ENCODE measurements around the gene ST6GAL1. TPM values are rescaled to one million over a fixed set of nuclear protein-coding genes. Genes with fewer than 3 reads are reported as not detected.
"Not testable (repeated sequence)": the region's sequence is repeated elsewhere in the genome, so short reads cannot be mapped to it uniquely, and the experiment has no call there.

The ST6GAL1 gene
- total RNA-seq, 2 experiments from 2014 or later: 101 to 104 TPM

GRCh38 chr3:187006864-187007630 is 76.7 kb downstream of the ST6GAL1 start:
- ChIA-PET CTCF (no interaction called here), POLR2A (interaction anchor here (0.6 kb wide), 1 partner anchor 180 kb away, joined by 3 read pairs; no protein-coding TSS in a partner anchor)

- POLR2A ChIA-PET, CTCF ChIA-PET: not testable (repeated sequence)
These were observed 80.1 kb downstream of the ST6GAL1 start for GRCh38 chr3:187010382-187010781.

GRCh38 chr3:187011915-187012314 is 81.6 kb downstream of the ST6GAL1 start:
- POLR2A ChIA-PET: no interaction called here
- CTCF ChIA-PET: interaction anchor here (0.9 kb wide), 1 partner anchor 41 kb away, joined by 3 read pairs; no protein-coding TSS in a partner anchor

- CTCF ChIA-PET: no interaction called here
These were observed 82.3 kb downstream of the ST6GAL1 start for GRCh38 chr3:187012609-187013051.

GRCh38 chr3:187013159-187013716 is 82.9 kb downstream of the ST6GAL1 start:
- POLR2A ChIA-PET: interaction anchor here (0.7 kb wide), 1 partner anchor 13 kb away, joined by 4 read pairs; no protein-coding TSS in a partner anchor
- CTCF ChIA-PET: no interaction called here

More at GRCh38 chr3:187012609-187013051, 82.3 kb downstream of the ST6GAL1 start:
- POLR2A ChIA-PET: interaction anchor here (0.7 kb wide), 1 partner anchor 14 kb away, joined by 4 read pairs; no protein-coding TSS in a partner anchor

GRCh38 chr3:187014417-187014864 is 84.1 kb downstream of the ST6GAL1 start:
- ChIA-PET CTCF (no interaction called here), POLR2A (no interaction called here)

GRCh38 chr3:187015903-187016638 is 85.7 kb downstream of the ST6GAL1 start:
- ChIA-PET POLR2A (interaction anchor here (1.3 kb wide), 1 partner anchor 9 kb away, joined by 6 read pairs; no protein-coding TSS in a partner anchor), CTCF (no interaction called here)

GRCh38 chr3:187016639-187017345 is 86.5 kb downstream of the ST6GAL1 start:
- ChIA-PET CTCF (no interaction called here), POLR2A (interaction anchor here (1.3 kb wide), 1 partner anchor 9 kb away, joined by 6 read pairs; no protein-coding TSS in a partner anchor)

GRCh38 chr3:187017511-187018230 is 87.3 kb downstream of the ST6GAL1 start:
- CTCF ChIA-PET: no interaction called here
- POLR2A ChIA-PET: interaction anchor here (1.3 kb wide), 1 partner anchor 8 kb away, joined by 6 read pairs; no protein-coding TSS in a partner anchor

- CTCF ChIA-PET: no interaction called here
- POLR2A ChIA-PET: interaction anchor here (0.6 kb wide), 1 partner anchor 169 kb away, joined by 4 read pairs; no protein-coding TSS in a partner anchor
These were observed 89.3 kb downstream of the ST6GAL1 start for GRCh38 chr3:187019542-187020072.

- ChIA-PET CTCF (no interaction called here), POLR2A (no interaction called here)
These were observed 90.0 kb downstream of the ST6GAL1 start for GRCh38 chr3:187020376-187020775.

- CTCF ChIA-PET: interaction anchor here (0.6 kb wide), 1 partner anchor 144 kb away, joined by 3 read pairs; no protein-coding TSS in a partner anchor
- POLR2A ChIA-PET: interaction anchor here (0.5 kb wide), 1 partner anchor 17 kb away, joined by 3 read pairs; no protein-coding TSS in a partner anchor
These were observed 91.5 kb downstream of the ST6GAL1 start for GRCh38 chr3:187021748-187022402.

- POLR2A ChIA-PET: no interaction called here
- CTCF ChIA-PET: no interaction called here
These were observed 92.2 kb downstream of the ST6GAL1 start for GRCh38 chr3:187022403-187023029.

- CTCF ChIA-PET, POLR2A ChIA-PET: not testable (repeated sequence)
These were observed 93.0 kb downstream of the ST6GAL1 start for GRCh38 chr3:187023340-187023739.

- CTCF ChIA-PET: interaction anchor here (0.7 to 1.3 kb wide), 2 partner anchors 115 to 164 kb away, joined by 3 read pairs; partner anchors contain the start of gene RPL39L
- POLR2A ChIA-PET: interaction anchor here (0.6 to 2.2 kb wide), 4 partner anchors 8 to 1112 kb away, joined by 4 to 6 read pairs (median 6); no protein-coding TSS in a partner anchor
These were observed 94.4 kb downstream of the ST6GAL1 start for GRCh38 chr3:187024536-187025226.

- CTCF ChIA-PET: interaction anchor here (0.7 to 1.3 kb wide), 2 partner anchors 114 to 165 kb away, joined by 3 read pairs; partner anchors contain the start of gene RPL39L
These were observed 94.9 kb downstream of the ST6GAL1 start for GRCh38 chr3:187025254-187025655.

More at GRCh38 chr3:187025254-187025655, 94.9 kb downstream of the ST6GAL1 start:
- POLR2A ChIA-PET: interaction anchor here (0.6 to 2.2 kb wide), 4 partner anchors 8 to 1113 kb away, joined by 4 to 6 read pairs (median 6); no protein-coding TSS in a partner anchor

Data from activated CD8-positive, alpha-beta memory T cell treated with anti-CD3 and anti-CD28 coated beads for 36 hours (primary cell).